Measurements from ENCODE around the gene HIVEP3. TPM values are rescaled to one million over a fixed set of nuclear protein-coding genes. Genes with fewer than 3 reads are reported as not detected.

Gene HIVEP3
- total RNA-seq, 4 donors from 2014 or later, result 1.4 to 3.0 (median 2.3) TPM

DNA sequence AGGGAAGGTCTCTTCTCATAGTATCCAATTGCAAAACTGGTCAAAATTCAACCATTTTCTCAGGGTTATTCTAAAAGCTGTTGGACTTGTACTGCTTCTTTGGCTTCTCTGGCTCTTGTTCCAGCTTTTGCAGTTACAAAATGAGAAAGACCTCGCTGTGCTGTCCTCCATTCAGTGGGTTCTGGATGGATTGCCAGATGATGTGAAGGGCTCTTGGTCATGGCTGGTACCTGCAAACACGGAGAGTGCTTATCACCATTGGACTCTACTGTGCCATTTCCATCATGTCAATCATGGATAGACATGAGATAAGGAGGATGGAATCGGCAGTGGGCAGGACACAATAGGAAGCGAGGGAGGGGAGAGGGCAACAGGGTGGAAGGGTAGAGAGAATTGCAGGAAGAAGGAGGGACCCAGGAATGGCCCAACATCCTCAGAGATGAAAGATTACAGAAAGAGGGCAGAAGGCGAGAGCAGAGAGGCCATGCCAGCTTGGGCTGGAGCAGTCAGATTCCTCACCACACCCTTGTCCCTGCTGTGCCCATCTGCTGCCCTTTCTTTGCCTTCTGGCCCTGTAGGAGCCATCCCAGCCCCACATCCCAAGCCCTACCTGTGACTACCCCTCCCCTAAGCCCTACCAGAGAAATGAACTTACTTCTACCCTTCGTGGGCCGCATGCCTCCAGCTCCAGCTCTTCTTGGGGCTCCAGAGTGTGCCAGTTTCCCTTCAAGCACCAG is 70.3 kb downstream of the HIVEP3 start:
- no peaks in the 10 kb centered on the region for H3K9me3 ChIP-seq
- peaks cover 0 to 7% (median 5%) of the 10 kb centered on the region in 4 donors for H3K4me1 ChIP-seq
- H3K36me3 ChIP-seq, result no peaks in the 10 kb centered on the region
- no peak for TF ChIP-seq POLR2A (IDR thresholded peaks at IDR 0.05; ENCODE audit: low read depth)
- no peak for TF ChIP-seq EP300 (IDR thresholded peaks at IDR 0.05)
- TF ChIP-seq, protein P1, sequence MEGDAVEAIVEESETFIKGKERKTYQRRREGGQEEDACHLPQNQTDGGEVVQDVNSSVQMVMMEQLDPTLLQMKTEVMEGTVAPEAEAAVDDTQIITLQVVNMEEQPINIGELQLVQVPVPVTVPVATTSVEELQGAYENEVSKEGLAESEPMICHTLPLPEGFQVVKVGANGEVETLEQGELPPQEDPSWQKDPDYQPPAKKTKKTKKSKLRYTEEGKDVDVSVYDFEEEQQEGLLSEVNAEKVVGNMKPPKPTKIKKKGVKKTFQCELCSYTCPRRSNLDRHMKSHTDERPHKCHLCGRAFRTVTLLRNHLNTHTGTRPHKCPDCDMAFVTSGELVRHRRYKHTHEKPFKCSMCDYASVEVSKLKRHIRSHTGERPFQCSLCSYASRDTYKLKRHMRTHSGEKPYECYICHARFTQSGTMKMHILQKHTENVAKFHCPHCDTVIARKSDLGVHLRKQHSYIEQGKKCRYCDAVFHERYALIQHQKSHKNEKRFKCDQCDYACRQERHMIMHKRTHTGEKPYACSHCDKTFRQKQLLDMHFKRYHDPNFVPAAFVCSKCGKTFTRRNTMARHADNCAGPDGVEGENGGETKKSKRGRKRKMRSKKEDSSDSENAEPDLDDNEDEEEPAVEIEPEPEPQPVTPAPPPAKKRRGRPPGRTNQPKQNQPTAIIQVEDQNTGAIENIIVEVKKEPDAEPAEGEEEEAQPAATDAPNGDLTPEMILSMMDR (IDR thresholded peaks at IDR 0.05), result no peak
- no peak for TF ChIP-seq POLR2AphosphoS5 (IDR thresholded peaks at IDR 0.05)
- no peaks in the 10 kb centered on the region for H3K27me3 ChIP-seq
- no peak overlapping the region for H3K4me3 ChIP-seq
- no peak for DNase-seq (ENCODE audit: extremely low spot score)
- intact Hi-C loops (cut with DNase I), result no loop called here
- 94% methylated on average over 7 of the region's 7 CpGs for WGBS
- H3K27ac ChIP-seq (replicated peaks in 1 of 4), result no peak overlapping the region

GRCh38 chr1:41847733-41848132 is 71.0 kb downstream of the HIVEP3 start:
- TF ChIP-seq POLR2AphosphoS5 (IDR thresholded peaks at IDR 0.05) (no peak), POLR2A (IDR thresholded peaks at IDR 0.05; ENCODE audit: low read depth) (no peak), EP300 (IDR thresholded peaks at IDR 0.05) (no peak)
- TF ChIP-seq, protein P1 (IDR thresholded peaks at IDR 0.05), result no peak
- DNase-seq (ENCODE audit: extremely low spot score), result no peak
- Histone ChIP-seq H3K27me3 (no peaks in the 10 kb centered on the region), H3K36me3 (no peaks in the 10 kb centered on the region), H3K27ac (replicated peaks in 1 of 4) (no peak overlapping the region), H3K4me3 (no peak overlapping the region), H3K4me1 (peaks cover 0 to 7% (median 5%) of the 10 kb centered on the region in 4 donors), H3K9me3 (no peaks in the 10 kb centered on the region)
- WGBS, result 59% methylated on average over 2 of the region's 2 CpGs
- intact Hi-C loops (cut with DNase I), result no loop called here

GRCh38 chr1:41846625-41847405 is 71.9 kb downstream of the HIVEP3 start:
- Histone ChIP-seq H3K36me3 (no peaks in the 10 kb centered on the region), H3K27ac (replicated peaks in 1 of 4) (no peak overlapping the region), H3K4me3 (no peak overlapping the region), H3K27me3 (no peaks in the 10 kb centered on the region), H3K9me3 (no peaks in the 10 kb centered on the region), H3K4me1 (peaks cover 0 to 7% (median 5%) of the 10 kb centered on the region in 4 donors)
- intact Hi-C loops (cut with DNase I), result no loop called here
- TF ChIP-seq POLR2AphosphoS5 (IDR thresholded peaks at IDR 0.05) (no peak), POLR2A (IDR thresholded peaks at IDR 0.05; ENCODE audit: low read depth) (no peak), EP300 (IDR thresholded peaks at IDR 0.05) (no peak)
- TF ChIP-seq, protein P1 (IDR thresholded peaks at IDR 0.05), result no peak
- DNase-seq (ENCODE audit: extremely low spot score), result no peak
- WGBS, result 80% methylated on average over 3 of the region's 3 CpGs

- Histone ChIP-seq H3K4me1 (peaks cover 0 to 7% (median 5%) of the 10 kb centered on the region in 4 donors), H3K36me3 (no peaks in the 10 kb centered on the region), H3K9me3 (no peaks in the 10 kb centered on the region), H3K27me3 (no peaks in the 10 kb centered on the region), H3K4me3 (no peak overlapping the region), H3K27ac (replicated peaks in 1 of 4) (no peak overlapping the region)
- DNase-seq (ENCODE audit: extremely low spot score), result no peak
- TF ChIP-seq POLR2A (IDR thresholded peaks at IDR 0.05; ENCODE audit: low read depth) (no peak), EP300 (IDR thresholded peaks at IDR 0.05) (no peak), POLR2AphosphoS5 (IDR thresholded peaks at IDR 0.05) (no peak)
- TF ChIP-seq, protein P1 (IDR thresholded peaks at IDR 0.05), result no peak
- intact Hi-C loops (cut with DNase I), result no loop called here
- WGBS, result 100% methylated on average over 2 of the region's 2 CpGs
These were observed 73.9 kb downstream of the HIVEP3 start for GRCh38 chr1:41844781-41845272.
